Rectal smooth muscle tissue (tissue), 1 donor: ENCODE measurements around the gene CBFB.

Experiments
- H3K27ac ChIP-seq: one replicate; pipeline ENCODE4 v1.7.0; 2013; ENCODE audit warnings: low read depth, low read length, inconsistent platforms
- H3K27me3 ChIP-seq: one replicate; pipeline ENCODE4 v1.7.0; 2013; ENCODE audit warnings: low read length; ENCODE audit not compliant: control insufficient read depth, insufficient read depth
- H3K36me3 ChIP-seq: one replicate; pipeline ENCODE4 v1.7.0; 2013; ENCODE audit warnings: low read length; ENCODE audit not compliant: control insufficient read depth, insufficient read depth
- H3K4me1 ChIP-seq: one replicate; pipeline ENCODE4 v1.7.0; 2013; ENCODE audit warnings: low read length; ENCODE audit not compliant: control insufficient read depth, insufficient read depth
- H3K4me3 ChIP-seq: one replicate; pipeline ENCODE4 v1.7.0; 2013; ENCODE audit warnings: low read length
- H3K9ac ChIP-seq: one replicate; pipeline ENCODE4 v1.7.0; 2013; ENCODE audit warnings: low read length

Gene CBFB

DNA sequence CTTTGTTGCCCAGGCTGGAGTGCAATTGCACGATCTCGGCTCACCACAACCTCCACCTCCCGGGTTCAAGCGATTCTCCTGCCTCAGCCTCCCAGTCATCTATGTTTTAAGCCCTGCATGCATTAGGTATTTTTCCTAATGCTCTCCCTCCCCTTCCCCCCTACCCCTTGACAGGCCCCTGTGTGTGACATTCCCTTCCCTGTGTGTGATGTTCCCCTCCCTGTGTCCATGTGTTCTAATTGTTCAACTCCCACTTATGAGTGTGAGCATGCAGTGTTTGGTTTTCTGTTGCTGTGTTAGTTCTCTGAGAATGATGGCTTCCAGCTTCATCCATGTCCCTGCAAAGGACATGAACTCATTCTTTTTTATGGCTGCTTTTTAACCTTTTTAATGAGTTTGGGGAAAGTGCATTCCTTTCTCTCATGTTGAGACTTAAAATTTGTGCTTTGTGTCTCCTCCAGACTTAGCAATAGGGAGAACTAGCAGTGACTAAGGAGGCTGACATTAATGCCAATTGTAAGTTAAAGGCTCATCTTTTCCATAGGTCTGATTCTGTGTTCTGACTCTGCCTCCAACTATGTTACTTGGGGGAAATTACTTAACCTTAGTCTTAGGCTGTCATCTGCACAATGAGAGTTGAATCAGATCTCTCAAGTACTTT lies 63.1 kb downstream of the CBFB start:
- no peak overlapping the region for H3K9ac ChIP-seq
- H3K4me1 ChIP-seq, result no peaks in the 10 kb centered on the region
- H3K36me3 ChIP-seq, result peaks cover 3% of the 10 kb centered on the region
- H3K27ac ChIP-seq, result no peak overlapping the region
- H3K4me3 ChIP-seq, result no peak overlapping the region
- H3K27me3 ChIP-seq, result no peaks in the 10 kb centered on the region

DNA sequence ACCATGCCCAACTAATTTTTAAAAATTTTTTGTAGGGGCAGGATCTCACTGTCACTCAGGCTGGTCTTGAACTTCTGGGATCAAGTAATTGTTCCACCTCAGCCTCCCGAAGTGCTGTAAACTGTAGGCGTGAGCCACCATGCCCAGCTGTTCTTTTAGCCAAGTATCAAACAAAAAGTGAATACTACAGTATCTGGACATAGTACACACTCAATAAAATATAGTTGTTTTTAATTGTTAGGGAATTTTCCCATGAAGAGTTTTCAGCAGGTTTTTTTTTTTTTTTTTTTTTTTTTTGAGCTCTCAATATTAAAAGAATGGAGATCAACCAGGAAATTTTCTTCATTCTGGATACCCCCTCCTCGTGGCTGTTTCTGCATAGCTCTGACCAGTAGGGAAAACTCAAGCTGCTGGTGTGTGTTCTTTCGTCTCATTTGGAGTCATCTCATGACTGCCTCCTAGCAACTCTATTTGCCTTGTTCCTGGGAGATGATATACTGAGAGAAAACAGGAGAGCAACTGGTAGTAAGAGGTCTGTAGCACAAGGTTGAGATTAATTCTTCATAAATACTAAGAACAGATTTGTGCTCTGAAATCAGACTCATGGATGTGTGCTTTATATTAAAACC lies 64.3 kb downstream of the CBFB start:
- no peaks in the 10 kb centered on the region for H3K4me1 ChIP-seq
- H3K9ac ChIP-seq, result no peak overlapping the region
- H3K36me3 ChIP-seq, result peaks cover 3% of the 10 kb centered on the region
- no peak overlapping the region for H3K27ac ChIP-seq
- no peaks in the 10 kb centered on the region for H3K27me3 ChIP-seq
- no peak overlapping the region for H3K4me3 ChIP-seq

DNA sequence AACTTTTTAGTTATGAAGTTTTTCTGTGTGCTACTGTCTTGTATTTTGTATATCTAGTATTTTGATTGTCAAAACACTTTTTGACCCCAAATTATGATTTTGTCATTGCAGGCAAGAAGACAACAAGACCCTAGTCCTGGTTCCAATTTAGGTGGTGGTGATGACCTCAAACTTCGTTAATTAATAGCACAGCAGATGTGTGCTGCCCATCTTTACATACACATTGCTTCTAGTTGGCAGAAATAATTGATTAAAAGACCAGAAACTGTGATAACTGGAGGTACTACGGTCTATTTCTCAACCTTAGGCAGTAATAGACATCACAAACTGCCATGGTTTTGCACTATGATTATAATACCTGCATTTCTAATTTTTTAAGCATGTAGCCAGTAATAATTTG lies 69.7 kb downstream of the CBFB start:
- Histone ChIP-seq H3K4me3 (no peak overlapping the region), H3K4me1 (no peaks in the 10 kb centered on the region), H3K9ac (no peak overlapping the region), H3K27me3 (no peaks in the 10 kb centered on the region), H3K36me3 (no peaks in the 10 kb centered on the region), H3K27ac (no peak overlapping the region)

DNA sequence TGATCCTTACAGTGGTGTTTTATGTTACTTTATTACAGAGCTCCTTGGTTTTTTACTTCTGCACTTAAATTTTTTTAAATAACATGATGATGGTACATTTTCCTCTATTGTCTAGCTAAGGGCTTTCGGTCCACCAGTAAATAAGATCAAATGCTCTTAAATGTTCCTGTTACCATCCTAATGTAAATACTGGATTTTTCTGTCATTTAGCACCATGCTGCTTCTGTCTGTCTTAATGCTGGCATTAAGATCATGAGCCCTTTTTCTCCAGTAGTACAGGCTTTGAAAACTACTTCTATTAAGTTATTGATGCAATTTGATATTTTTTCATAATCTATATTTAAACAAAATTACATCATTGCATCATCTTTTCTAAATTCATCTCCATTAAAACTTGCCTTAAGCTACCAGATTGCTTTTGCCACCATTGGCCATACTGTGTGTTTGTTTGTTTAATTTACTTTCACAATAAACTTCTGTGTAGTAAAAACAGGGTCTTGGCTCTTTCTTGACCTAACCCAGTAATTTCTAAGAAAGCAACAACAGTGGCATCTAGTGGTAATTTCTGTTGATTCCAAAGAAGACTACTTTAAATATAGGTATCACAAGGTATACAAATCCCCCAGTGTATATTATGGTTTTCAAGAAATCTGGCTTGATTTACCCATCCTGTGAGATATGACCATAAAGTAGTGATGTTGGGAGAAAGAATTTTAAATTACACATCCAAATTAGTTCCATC lies 71.8 kb downstream of the CBFB start:
- Histone ChIP-seq H3K36me3 (no peaks in the 10 kb centered on the region), H3K27ac (no peak overlapping the region), H3K4me1 (no peaks in the 10 kb centered on the region), H3K9ac (no peak overlapping the region), H3K27me3 (no peaks in the 10 kb centered on the region), H3K4me3 (no peak overlapping the region)

DNA sequence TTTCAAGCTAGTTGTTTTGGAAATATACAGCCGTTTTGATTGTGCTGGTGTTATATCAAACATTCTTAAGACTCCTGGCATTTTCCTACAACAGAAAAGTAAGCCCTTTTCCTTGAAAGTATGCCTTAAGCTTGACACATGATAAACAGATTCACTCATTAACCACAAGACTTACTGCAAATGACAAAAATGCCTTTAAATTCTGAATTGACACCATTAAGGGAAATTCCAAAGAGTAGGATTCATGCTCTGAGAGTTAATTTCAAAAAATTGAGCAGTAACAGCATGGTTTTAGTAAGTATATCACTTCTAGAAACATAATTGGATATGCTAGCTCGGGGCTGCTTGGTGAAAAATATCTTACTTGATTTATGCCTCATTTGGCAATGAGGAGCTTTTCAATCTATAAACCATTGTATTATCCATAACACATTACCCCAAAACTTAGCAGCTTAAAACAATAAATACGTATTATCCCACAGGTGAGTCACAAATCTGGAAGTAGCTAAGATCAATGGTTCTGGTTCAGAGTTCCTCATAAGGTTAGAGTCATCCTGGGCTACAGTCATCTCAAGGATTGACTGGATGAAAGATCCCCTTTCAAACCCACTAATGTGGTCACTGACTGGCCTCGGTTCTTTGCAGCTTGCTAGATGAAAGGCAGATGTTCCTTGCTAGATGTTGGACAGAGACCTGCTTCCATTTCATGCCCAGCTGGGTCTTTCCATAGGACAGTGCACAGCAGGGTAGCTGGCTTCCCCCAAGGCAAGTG lies 72.5 kb downstream of the CBFB start:
- H3K36me3 ChIP-seq, result no peaks in the 10 kb centered on the region
- H3K9ac ChIP-seq, result no peak overlapping the region
- H3K27ac ChIP-seq, result no peak overlapping the region
- H3K27me3 ChIP-seq, result no peaks in the 10 kb centered on the region
- no peak overlapping the region for H3K4me3 ChIP-seq
- H3K4me1 ChIP-seq, result no peaks in the 10 kb centered on the region

DNA sequence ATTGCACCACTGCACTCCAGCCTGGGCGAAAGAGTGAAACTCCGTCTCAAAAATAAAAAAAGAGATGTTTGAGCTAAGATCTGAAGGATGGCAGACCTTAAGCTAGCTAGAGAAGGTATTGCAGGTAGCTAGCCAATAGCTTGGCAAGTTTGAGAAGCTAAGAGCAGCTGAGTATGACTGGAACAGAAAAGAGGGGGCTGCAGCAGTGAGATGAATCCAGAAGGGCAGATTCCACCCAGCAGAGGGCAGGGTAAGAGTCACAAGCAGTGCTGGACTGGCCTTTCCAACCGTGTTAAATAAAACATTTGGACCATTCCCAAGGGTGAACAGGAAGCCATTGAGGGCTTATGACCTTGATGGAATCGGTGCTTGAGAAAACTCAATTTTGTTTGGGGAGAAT lies 75.1 kb downstream of the CBFB start:
- no peak overlapping the region for H3K9ac ChIP-seq

DNA sequence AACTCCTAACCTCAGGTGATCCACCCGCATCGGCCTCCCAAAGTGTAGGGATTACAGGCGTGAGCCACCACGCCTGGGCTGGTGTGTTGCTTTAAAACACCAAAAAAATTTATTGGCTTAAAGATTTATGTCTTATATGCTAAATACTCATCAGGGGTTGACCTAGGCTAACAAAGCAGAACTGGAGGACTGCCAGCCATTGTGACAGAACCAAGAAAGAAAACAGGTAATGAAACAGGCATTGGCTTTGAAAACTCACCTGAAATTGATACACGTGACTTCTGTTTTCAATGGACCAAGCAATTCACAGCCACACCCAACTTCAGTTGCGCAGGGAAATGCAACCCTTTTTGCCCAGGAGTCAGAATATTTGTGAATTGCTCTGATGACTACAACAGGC lies 75.9 kb downstream of the CBFB start:
- H3K27ac ChIP-seq, result no peak overlapping the region
- H3K4me1 ChIP-seq, result no peaks in the 10 kb centered on the region
- H3K9ac ChIP-seq, result no peak overlapping the region
- no peak overlapping the region for H3K4me3 ChIP-seq
- no peaks in the 10 kb centered on the region for H3K27me3 ChIP-seq
- H3K36me3 ChIP-seq, result no peaks in the 10 kb centered on the region

More for the DNA sequence above, 75.1 kb downstream of the CBFB start:
- Histone ChIP-seq H3K27ac (no peak overlapping the region), H3K36me3 (no peaks in the 10 kb centered on the region), H3K4me3 (no peak overlapping the region), H3K4me1 (no peaks in the 10 kb centered on the region), H3K27me3 (no peaks in the 10 kb centered on the region)

DNA sequence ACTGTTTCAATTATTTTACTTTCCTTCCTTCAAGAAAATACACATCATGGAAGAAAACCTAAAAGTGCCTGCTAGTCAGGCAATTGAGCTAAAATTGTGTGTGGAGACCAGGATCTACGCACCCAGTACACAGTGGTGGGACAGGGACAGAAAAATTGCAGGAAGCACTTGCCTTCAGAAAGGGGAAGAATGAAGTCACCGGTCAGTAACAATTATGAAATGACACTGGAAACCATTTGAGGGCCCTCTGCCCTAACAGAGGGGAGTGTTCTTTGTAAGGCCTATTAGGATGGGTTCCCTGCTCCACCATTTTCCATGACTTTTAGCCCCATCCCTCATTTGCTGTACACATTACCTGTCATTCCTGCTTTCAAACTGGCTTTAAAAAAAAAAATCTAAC lies 76.3 kb downstream of the CBFB start:
- Histone ChIP-seq H3K4me1 (no peaks in the 10 kb centered on the region), H3K27ac (no peak overlapping the region), H3K27me3 (no peaks in the 10 kb centered on the region), H3K36me3 (no peaks in the 10 kb centered on the region), H3K9ac (no peak overlapping the region), H3K4me3 (no peak overlapping the region)

DNA sequence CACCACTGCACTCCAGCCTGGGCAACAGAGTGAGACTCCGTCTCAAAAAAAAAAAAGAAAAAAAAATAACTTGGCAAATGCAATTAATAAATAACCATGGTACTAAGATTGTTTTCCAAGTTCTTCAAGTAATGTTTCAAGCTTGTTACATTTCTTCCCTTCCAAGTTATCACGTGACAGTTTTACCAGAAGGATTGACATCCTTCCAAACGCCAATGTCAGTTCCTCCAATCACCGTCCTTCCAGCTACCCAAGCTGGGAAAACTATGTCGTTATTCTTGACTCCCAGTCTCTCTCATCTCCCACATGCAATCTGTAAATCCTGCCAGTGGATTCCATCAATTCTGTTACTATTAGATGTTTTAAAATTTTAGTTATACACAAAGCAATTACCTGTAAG lies 76.9 kb downstream of the CBFB start:
- no peaks in the 10 kb centered on the region for H3K27me3 ChIP-seq
- no peaks in the 10 kb centered on the region for H3K4me1 ChIP-seq
- no peak overlapping the region for H3K4me3 ChIP-seq
- no peaks in the 10 kb centered on the region for H3K36me3 ChIP-seq
- no peak overlapping the region for H3K27ac ChIP-seq
- H3K9ac ChIP-seq, result no peak overlapping the region

DNA sequence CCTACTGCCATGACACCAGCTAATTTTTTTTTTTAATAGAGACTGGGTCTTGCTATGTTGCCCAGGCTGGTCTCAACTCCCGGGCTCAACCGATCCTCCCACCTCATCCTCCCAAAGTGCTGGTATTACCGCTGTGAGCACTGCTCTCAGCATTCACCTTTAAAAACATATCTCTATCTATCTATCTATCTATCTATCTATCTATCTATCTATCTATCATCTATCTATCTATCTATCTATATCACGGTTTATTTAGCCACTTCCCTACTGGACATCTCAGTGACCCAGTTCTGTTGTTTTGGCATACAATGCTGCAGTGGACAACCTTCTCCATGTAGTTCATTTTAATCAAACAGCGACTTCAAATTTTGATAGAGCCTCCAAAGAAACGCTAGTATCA lies 79.5 kb downstream of the CBFB start:
- Histone ChIP-seq H3K9ac (no peak overlapping the region), H3K36me3 (no peaks in the 10 kb centered on the region), H3K4me3 (no peak overlapping the region), H3K27me3 (no peaks in the 10 kb centered on the region), H3K4me1 (no peaks in the 10 kb centered on the region), H3K27ac (no peak overlapping the region)

DNA sequence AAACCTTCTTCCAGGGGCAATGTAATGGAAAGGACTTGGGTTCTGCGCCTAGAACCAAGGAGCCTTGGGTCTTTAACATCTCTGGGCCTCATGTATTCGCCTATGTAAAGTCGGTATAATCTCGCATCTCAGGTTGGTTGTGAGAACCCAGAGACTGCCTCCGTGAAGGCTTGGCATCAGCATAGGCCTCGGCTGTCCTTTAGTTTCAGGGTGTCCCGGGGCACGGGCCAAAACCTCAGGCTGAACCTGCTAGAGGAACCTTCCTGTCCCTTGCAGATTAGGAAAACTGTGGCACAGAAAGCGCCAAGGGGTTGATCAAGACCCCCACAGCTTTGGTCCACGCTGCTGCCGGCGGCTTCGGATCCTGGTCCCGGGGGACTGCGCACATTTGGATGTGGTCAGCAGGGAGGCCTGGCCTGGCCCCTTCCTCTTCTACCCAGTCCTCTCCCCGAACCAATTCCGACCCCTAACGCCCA lies 80.0 kb downstream of the CBFB start:
- no peaks in the 10 kb centered on the region for H3K4me1 ChIP-seq
- H3K4me3 ChIP-seq, result peak overlapping the region; percentile 82
- no peaks in the 10 kb centered on the region for H3K36me3 ChIP-seq
- peak overlapping the region; percentile 75 for H3K27ac ChIP-seq
- no peak overlapping the region for H3K9ac ChIP-seq
- no peaks in the 10 kb centered on the region for H3K27me3 ChIP-seq

DNA sequence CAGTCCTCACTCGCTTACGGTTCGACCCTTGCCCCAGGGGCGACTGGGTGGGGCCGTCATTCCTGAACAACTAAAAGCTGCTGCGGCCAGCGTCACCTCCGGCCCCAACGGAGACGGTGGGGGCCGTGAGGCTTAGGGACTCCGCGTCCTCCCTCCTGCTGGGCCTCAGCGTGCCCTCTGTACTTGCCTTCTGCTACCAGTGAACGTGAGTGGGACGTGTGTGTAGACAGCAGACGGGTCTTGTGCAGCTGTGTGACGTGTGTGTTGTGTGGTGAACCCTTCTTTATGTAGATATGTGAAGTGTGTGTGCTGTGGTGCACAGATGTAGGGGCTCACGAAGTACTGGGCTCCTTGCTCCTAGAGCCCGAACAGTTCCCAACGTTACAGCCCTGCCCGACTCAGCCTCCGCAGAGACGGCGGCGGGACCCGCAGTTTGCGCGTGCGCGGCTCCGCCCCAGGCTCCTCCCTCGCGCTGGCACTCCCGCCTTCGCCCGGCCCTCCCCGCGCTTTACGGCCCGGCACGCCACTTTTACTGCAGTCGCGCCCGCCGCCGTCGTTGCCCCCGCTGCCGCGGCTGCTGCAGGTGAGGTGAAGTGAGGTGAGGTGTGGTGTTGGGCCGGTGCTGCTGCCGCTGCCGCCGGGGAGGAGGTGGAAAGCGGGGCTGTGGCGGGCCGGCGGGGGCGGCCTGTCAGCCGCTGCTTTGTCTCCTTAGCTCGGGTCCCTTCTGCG lies 80.6 kb downstream of the CBFB start, which contains the start of gene PHAF1:
Gene PHAF1, plus strand, starts transcription at position 535 of the 729 bp plus-strand sequence. CDS start 235 bp downstream, outside the sequence.
- Histone ChIP-seq H3K4me1 (no peaks in the 10 kb centered on the region), H3K9ac (peak within 1 kb of the TSS; percentile 74), H3K4me3 (peak within 1 kb of the TSS; percentile 82), H3K27ac (peak within 1 kb of the TSS; percentile 75), H3K36me3 (no peaks in the 10 kb centered on the region), H3K27me3 (no peaks in the 10 kb centered on the region)
